ENCODE data around the gene DYNC1H1. TPM values are rescaled to one million over a fixed set of nuclear protein-coding genes. Genes with fewer than 3 reads are reported as not detected.

Gene DYNC1H1
- total RNA-seq, result 100 to 1,000 TPM; 332 to 634 (median 549) TPM
- polyA plus RNA-seq, result 100 to 1,000 TPM; 117 to 306 (median 228) TPM
- long read RNA-seq, donor 1, partial matches to known transcripts, result 168 of 181 reads
- long read RNA-seq, donor 1, other reads (novel, unspliced or antisense), result 8 of 181 reads
- long read RNA-seq, donor 2, partial matches to known transcripts, result 226 of 243 reads
- long read RNA-seq, donor 2, other reads (novel, unspliced or antisense), result 15 of 243 reads

GRCh38 chr14:101964297-101965180 is at the start of gene DYNC1H1:
Gene DYNC1H1, plus strand, starts transcription at chr14:101964573. Its CDS starts 119 bp downstream, at chr14:101964692.
- intact Hi-C loops (cut with DNase I), result loop anchor here (5.0 to 10.0 kb wide), 5 partner anchors 78 to 350 kb away; partner anchors contain the start of genes ZNF839 (in 2 of the 2) and HSP90AA1 (in 1 of the 2)
- Histone ChIP-seq H3K27ac (peak within 1 kb of the TSS; percentile 96), H3K27me3 (ENCODE audit: insufficient read depth in 3 of 3, low read length in 2 of 3) (no peaks in the 10 kb centered on the region), H3K4me3 (peak within 1 kb of the TSS; percentile 98), H3K4me1 (peaks cover 32% of the 10 kb centered on the region), H3K36me3 (ENCODE audit: insufficient read depth in 1 of 2, low read depth in 1 of 2) (peaks cover 0 to 4% of the 10 kb centered on the region in 2 donors), H3K9me3 (no peaks in the 10 kb centered on the region)
- peak; percentile 97 for DNase-seq
- 0 to 1% (median 0%) methylated on average over 71 to 115 of the region's 115 CpGs for WGBS, 3 donors
- TF ChIP-seq, protein P1, sequence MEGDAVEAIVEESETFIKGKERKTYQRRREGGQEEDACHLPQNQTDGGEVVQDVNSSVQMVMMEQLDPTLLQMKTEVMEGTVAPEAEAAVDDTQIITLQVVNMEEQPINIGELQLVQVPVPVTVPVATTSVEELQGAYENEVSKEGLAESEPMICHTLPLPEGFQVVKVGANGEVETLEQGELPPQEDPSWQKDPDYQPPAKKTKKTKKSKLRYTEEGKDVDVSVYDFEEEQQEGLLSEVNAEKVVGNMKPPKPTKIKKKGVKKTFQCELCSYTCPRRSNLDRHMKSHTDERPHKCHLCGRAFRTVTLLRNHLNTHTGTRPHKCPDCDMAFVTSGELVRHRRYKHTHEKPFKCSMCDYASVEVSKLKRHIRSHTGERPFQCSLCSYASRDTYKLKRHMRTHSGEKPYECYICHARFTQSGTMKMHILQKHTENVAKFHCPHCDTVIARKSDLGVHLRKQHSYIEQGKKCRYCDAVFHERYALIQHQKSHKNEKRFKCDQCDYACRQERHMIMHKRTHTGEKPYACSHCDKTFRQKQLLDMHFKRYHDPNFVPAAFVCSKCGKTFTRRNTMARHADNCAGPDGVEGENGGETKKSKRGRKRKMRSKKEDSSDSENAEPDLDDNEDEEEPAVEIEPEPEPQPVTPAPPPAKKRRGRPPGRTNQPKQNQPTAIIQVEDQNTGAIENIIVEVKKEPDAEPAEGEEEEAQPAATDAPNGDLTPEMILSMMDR (IDR thresholded peaks at IDR 0.05), result no peak
- peak; percentile 87 to 92 (median 90) for ATAC-seq

- WGBS, 3 donors, result 91 to 93% (median 93%) methylated on average over 21 to 23 of the region's 23 CpGs
These were observed 48.2 kb upstream of the DYNC1H1 start for GRCh38 chr14:101915871-101916815.

GRCh38 chr14:101916816-101917412 is 47.5 kb upstream of the DYNC1H1 start:
- H3K27ac ChIP-seq, result no peak overlapping the region
- intact Hi-C loops (cut with DNase I), result no loop called here
- no peak overlapping the region for H3K4me3 ChIP-seq
- TF ChIP-seq, protein P1 (IDR thresholded peaks at IDR 0.05), result no peak
- no peak for DNase-seq
- H3K4me1 ChIP-seq, result no peaks in the 10 kb centered on the region
- no peaks in the 10 kb centered on the region for H3K9me3 ChIP-seq
- ATAC-seq, result peak in 1 of 4 donors; percentile 29
- no peaks in the 10 kb centered on the region for H3K27me3 ChIP-seq (ENCODE audit: insufficient read depth in 3 of 3, low read length in 2 of 3)
- WGBS, 3 donors, result 85 to 86% (median 86%) methylated on average over 17 to 18 of the region's 18 CpGs
- H3K36me3 ChIP-seq (ENCODE audit: insufficient read depth in 1 of 2, low read depth in 1 of 2), result peaks cover 0 to 52% of the 10 kb centered on the region in 2 donors

More at GRCh38 chr14:101915871-101916815, 48.2 kb upstream of the DYNC1H1 start:
- Histone ChIP-seq H3K27me3 (ENCODE audit: insufficient read depth in 3 of 3, low read length in 2 of 3) (no peaks in the 10 kb centered on the region), H3K36me3 (ENCODE audit: insufficient read depth in 1 of 2, low read depth in 1 of 2) (peaks cover 0 to 56% of the 10 kb centered on the region in 2 donors), H3K4me1 (no peaks in the 10 kb centered on the region), H3K27ac (no peak overlapping the region), H3K9me3 (no peaks in the 10 kb centered on the region), H3K4me3 (no peak overlapping the region)
- intact Hi-C loops (cut with DNase I), result no loop called here
- ATAC-seq (no peak), DNase-seq (no peak)
- TF ChIP-seq, protein P1 (IDR thresholded peaks at IDR 0.05), result no peak

GRCh38 chr14:101917413-101918017 is 46.9 kb upstream of the DYNC1H1 start:
- H3K27ac ChIP-seq, result no peak overlapping the region
- no peak overlapping the region for H3K4me3 ChIP-seq
- no peaks in the 10 kb centered on the region for H3K4me1 ChIP-seq
- 78 to 83% (median 79%) methylated on average over 17 of the region's 17 CpGs for WGBS, 3 donors
- H3K9me3 ChIP-seq, result no peaks in the 10 kb centered on the region
- DNase-seq (no peak), ATAC-seq (peak in 1 of 4 donors; percentile 24)
- peaks cover 0 to 52% of the 10 kb centered on the region in 2 donors for H3K36me3 ChIP-seq (ENCODE audit: insufficient read depth in 1 of 2, low read depth in 1 of 2)
- TF ChIP-seq, protein P1 (IDR thresholded peaks at IDR 0.05), result no peak
- H3K27me3 ChIP-seq (ENCODE audit: insufficient read depth in 3 of 3, low read length in 2 of 3), result no peaks in the 10 kb centered on the region
- intact Hi-C loops (cut with DNase I), result no loop called here

All from psoas muscle (tissue), 8 donors.